ENCODE results near the gene PACSIN2. TPM values are rescaled to one million over a fixed set of nuclear protein-coding genes. Genes with fewer than 3 reads are reported as not detected.

The PACSIN2 gene
- total and polyA plus RNA-seq, 2 of the 13 experiments (the other 11 are each of a cell fraction or from before 2014, with no cell fraction given): 54.1 to 68.8 TPM

DNA sequence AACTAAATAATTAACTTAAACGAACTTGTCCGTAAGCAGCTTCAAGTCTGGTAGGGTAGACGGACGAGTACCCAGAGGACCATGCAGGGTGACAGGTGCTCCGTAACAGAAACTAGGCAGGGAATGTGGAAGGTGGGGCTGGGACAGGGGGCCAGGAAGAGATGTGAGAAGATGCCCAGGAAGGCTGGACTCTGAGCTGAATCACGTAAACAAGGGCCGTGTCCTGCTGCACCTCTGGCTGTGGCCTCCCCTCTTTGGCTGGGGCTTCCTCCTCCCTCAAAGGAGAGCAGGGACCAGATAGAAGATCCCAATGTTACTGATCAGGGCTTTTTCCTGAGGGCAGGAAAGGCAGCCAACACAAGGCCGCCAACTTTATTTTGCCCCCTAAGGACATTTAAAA, 47.9 kb downstream of the PACSIN2 start (continued):
- TF ChIP-seq ZBTB40 (IDR thresholded peaks at IDR 0.05): no peak
- peak; percentile 29; the same call in 1 of the 2 replicates for TF ChIP-seq ZBTB40 (CRISPR knock-in tag; IDR thresholded peaks at IDR 0.05)
- peak; percentile 59; the same call in 1 of the 2 replicates for TF ChIP-seq ELF3 (CRISPR knock-in tag; IDR thresholded peaks at IDR 0.05)
- TF ChIP-seq, protein P1, sequence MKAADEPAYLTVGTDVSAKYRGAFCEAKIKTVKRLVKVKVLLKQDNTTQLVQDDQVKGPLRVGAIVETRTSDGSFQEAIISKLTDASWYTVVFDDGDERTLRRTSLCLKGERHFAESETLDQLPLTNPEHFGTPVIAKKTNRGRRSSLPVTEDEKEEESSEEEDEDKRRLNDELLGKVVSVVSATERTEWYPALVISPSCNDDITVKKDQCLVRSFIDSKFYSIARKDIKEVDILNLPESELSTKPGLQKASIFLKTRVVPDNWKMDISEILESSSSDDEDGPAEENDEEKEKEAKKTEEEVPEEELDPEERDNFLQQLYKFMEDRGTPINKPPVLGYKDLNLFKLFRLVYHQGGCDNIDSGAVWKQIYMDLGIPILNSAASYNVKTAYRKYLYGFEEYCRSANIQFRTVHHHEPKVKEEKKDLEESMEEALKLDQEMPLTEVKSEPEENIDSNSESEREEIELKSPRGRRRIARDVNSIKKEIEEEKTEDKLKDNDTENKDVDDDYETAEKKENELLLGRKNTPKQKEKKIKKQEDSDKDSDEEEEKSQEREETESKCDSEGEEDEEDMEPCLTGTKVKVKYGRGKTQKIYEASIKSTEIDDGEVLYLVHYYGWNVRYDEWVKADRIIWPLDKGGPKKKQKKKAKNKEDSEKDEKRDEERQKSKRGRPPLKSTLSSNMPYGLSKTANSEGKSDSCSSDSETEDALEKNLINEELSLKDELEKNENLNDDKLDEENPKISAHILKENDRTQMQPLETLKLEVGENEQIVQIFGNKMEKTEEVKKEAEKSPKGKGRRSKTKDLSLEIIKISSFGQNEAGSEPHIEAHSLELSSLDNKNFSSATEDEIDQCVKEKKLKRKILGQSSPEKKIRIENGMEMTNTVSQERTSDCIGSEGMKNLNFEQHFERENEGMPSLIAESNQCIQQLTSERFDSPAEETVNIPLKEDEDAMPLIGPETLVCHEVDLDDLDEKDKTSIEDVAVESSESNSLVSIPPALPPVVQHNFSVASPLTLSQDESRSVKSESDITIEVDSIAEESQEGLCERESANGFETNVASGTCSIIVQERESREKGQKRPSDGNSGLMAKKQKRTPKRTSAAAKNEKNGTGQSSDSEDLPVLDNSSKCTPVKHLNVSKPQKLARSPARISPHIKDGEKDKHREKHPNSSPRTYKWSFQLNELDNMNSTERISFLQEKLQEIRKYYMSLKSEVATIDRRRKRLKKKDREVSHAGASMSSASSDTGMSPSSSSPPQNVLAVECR (CRISPR knock-in tag; IDR thresholded peaks at IDR 0.05; ENCODE audit: borderline replicate concordance): peak; percentile 35; the same call in 1 of the 2 replicates
- TF ChIP-seq SP5 (CRISPR knock-in tag; IDR thresholded peaks at IDR 0.05; ENCODE audit: borderline replicate concordance, low read depth): peak; percentile 46; the same call in 1 of the 2 replicates
- no peak for TF ChIP-seq ZNF704 (CRISPR knock-in tag; IDR thresholded peaks at IDR 0.05; ENCODE audit: borderline replicate concordance)
- TF ChIP-seq AKAP8 (CRISPR knock-in tag; IDR thresholded peaks at IDR 0.05): no peak
- TF ChIP-seq ZNF329 (CRISPR knock-in tag; IDR thresholded peaks at IDR 0.05; ENCODE audit: low read depth): no peak
- TF ChIP-seq FOXK1 (CRISPR knock-in tag; IDR thresholded peaks at IDR 0.05; ENCODE audit: borderline replicate concordance, low read depth): peak; percentile 73; the same call in 1 of the 2 replicates
- peak; percentile 49; the same call in 1 of the 2 replicates for TF ChIP-seq SOX5 (CRISPR knock-in tag; IDR thresholded peaks at IDR 0.05; ENCODE audit: borderline replicate concordance)
- TF ChIP-seq HMG20B (CRISPR knock-in tag; conservative IDR thresholded peaks at IDR 0.05): no peak
- no peak for TF ChIP-seq FOSL1 (CRISPR knock-in tag; IDR thresholded peaks at IDR 0.05; ENCODE audit: borderline replicate concordance)
- TF ChIP-seq ZNF17 (CRISPR knock-in tag; IDR thresholded peaks at IDR 0.05): peak; percentile 98
- no peak for TF ChIP-seq ZNF317 (CRISPR knock-in tag; IDR thresholded peaks at IDR 0.05)
- peak; percentile 54; the same call in 1 of the 2 replicates for TF ChIP-seq GATAD2A (CRISPR knock-in tag; IDR thresholded peaks at IDR 0.05)
- TF ChIP-seq SAP130 (CRISPR knock-in tag; IDR thresholded peaks at IDR 0.05; ENCODE audit: low read depth): peak; percentile 69
- no peak for TF ChIP-seq KDM1A (CRISPR knock-in tag; IDR thresholded peaks at IDR 0.05)
